Measurements from ENCODE around the gene IGSF8. TPM values are rescaled to one million over a fixed set of nuclear protein-coding genes. Genes with fewer than 3 reads are reported as not detected.
A peak's percentile ranks its signal among the peaks of the same experiment; 100 is the strongest.
"Not testable (repeated sequence)": the region's sequence is repeated elsewhere in the genome, so short reads cannot be mapped to it uniquely, and the experiment has no call there.

Gene IGSF8
- total and polyA plus RNA-seq, 3 experiments from 2014 or later: 39.5 to 59.2 (median 42.7) TPM

DNA sequence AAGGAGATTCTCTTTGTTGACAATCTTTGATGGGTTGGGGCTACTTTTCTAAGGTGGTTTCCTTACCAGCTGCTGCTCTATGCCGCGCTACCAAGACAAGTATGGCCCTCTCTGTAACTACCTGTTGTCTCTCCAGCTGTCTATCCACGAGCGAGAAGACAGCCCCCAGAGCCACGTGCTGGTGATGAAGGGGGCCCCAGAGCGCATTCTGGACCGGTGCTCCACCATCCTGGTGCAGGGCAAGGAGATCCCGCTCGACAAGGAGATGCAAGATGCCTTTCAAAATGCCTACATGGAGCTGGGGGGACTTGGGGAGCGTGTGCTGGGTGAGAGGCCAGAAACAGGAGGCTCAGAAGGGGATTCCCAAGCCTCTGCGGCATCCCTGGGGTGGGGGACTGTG, 31.5 kb upstream of the IGSF8 start:
- Mint-ChIP-seq H3K4me3 (no peak overlapping the region), H3K9me3 (peaks cover 0 to under 1% (median 0%) of the 10 kb centered on the region in 5 donors), H3K4me1 (no peaks in the 10 kb centered on the region), H3K27me3 (peaks cover 5 to 28% of the 10 kb centered on the region in 2 donors), H3K36me3 (no peaks in the 10 kb centered on the region), H3K27ac (no peak overlapping the region)
- no peaks in the 10 kb centered on the region for H3K4me1 ChIP-seq (ENCODE audit: insufficient read depth, low read length)
- no peaks in the 10 kb centered on the region for H3K9me3 ChIP-seq (ENCODE audit: low read length)
- peak in 1 of 5 donors; percentile 26 for DNase-seq
- no peak overlapping the region for H3K4me3 ChIP-seq (ENCODE audit: low read length)
- H3K27ac ChIP-seq (ENCODE audit: low read depth, low read length): no peak overlapping the region
- no peaks in the 10 kb centered on the region for H3K27me3 ChIP-seq (ENCODE audit: insufficient read depth, low read length, poor library complexity, severe bottlenecking)
- ChIA-PET POLR2A (no interaction called here), CTCF (no interaction called here)
- H3K36me3 ChIP-seq (ENCODE audit: insufficient read depth, low read length): no peaks in the 10 kb centered on the region

DNA sequence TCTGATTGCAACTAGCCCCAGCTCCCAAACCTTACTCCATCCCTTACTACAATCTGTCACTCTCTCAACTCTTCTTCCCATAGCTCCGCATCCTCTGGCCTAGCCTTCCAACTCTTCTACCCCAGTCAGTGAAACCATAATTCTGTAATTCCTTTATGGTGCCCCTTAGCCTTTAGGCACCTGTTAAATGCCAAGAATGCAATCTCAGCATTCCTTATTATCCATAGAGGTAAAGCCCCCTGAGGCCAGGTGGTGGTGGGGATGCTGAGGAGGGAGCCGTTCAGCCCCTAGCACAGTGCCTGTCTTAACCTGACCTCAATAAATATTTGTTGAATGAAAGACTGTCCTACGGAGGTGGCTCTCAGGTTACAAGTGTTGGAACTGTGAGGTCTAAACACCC, 31.1 kb upstream of the IGSF8 start:
- Histone ChIP-seq H3K36me3 (ENCODE audit: insufficient read depth, low read length) (no peaks in the 10 kb centered on the region), H3K27me3 (ENCODE audit: insufficient read depth, low read length, poor library complexity, severe bottlenecking) (no peaks in the 10 kb centered on the region), H3K9me3 (ENCODE audit: low read length) (no peaks in the 10 kb centered on the region), H3K4me3 (ENCODE audit: low read length) (no peak overlapping the region), H3K4me1 (ENCODE audit: insufficient read depth, low read length) (no peaks in the 10 kb centered on the region), H3K27ac (ENCODE audit: low read depth, low read length) (no peak overlapping the region)
- Mint-ChIP-seq H3K4me3 (no peak overlapping the region), H3K9me3 (no peaks in the 10 kb centered on the region), H3K27me3 (peaks cover 2 to 28% of the 10 kb centered on the region in 2 donors), H3K27ac (no peak overlapping the region), H3K36me3 (no peaks in the 10 kb centered on the region), H3K4me1 (no peaks in the 10 kb centered on the region)
- DNase-seq: peak in 1 of 5 donors; percentile 4
- CTCF ChIA-PET: no interaction called here
- POLR2A ChIA-PET: no interaction called here

- Histone ChIP-seq H3K27ac (ENCODE audit: low read depth, low read length) (no peak overlapping the region), H3K9me3 (ENCODE audit: low read length) (no peaks in the 10 kb centered on the region), H3K27me3 (ENCODE audit: insufficient read depth, low read length, poor library complexity, severe bottlenecking) (no peaks in the 10 kb centered on the region), H3K36me3 (ENCODE audit: insufficient read depth, low read length) (no peaks in the 10 kb centered on the region), H3K4me3 (ENCODE audit: low read length) (no peak overlapping the region), H3K4me1 (ENCODE audit: insufficient read depth, low read length) (no peaks in the 10 kb centered on the region)
- H3K9me3 Mint-ChIP-seq: no peaks in the 10 kb centered on the region
- no peaks in the 10 kb centered on the region for H3K4me1 Mint-ChIP-seq
- H3K36me3 Mint-ChIP-seq: no peaks in the 10 kb centered on the region
- H3K27me3 Mint-ChIP-seq: peaks cover 2 to 28% of the 10 kb centered on the region in 2 donors
- H3K27ac Mint-ChIP-seq: no peak overlapping the region
- ChIA-PET CTCF (no interaction called here), POLR2A (no interaction called here)
- peak in 1 of 5 donors; percentile 23 for DNase-seq
- H3K4me3 Mint-ChIP-seq: no peak overlapping the region
These were observed 30.6 kb upstream of the IGSF8 start for GRCh38 chr1:160129046-160129445.

- ChIA-PET CTCF (no interaction called here), POLR2A (no interaction called here)
- no peak overlapping the region for H3K27ac ChIP-seq (ENCODE audit: low read depth, low read length)
- H3K36me3 ChIP-seq (ENCODE audit: insufficient read depth, low read length): no peaks in the 10 kb centered on the region
- Mint-ChIP-seq H3K4me1 (no peaks in the 10 kb centered on the region), H3K27ac (no peak overlapping the region), H3K36me3 (no peaks in the 10 kb centered on the region), H3K4me3 (no peak overlapping the region), H3K27me3 (peaks cover 2 to 28% of the 10 kb centered on the region in 2 donors), H3K9me3 (no peaks in the 10 kb centered on the region)
- no peaks in the 10 kb centered on the region for H3K4me1 ChIP-seq (ENCODE audit: insufficient read depth, low read length)
- H3K27me3 ChIP-seq (ENCODE audit: insufficient read depth, low read length, poor library complexity, severe bottlenecking): no peaks in the 10 kb centered on the region
- DNase-seq: peak in 1 of 5 donors; percentile 28
- no peaks in the 10 kb centered on the region for H3K9me3 ChIP-seq (ENCODE audit: low read length)
- H3K4me3 ChIP-seq (ENCODE audit: low read length): no peak overlapping the region
These were observed 30.2 kb upstream of the IGSF8 start for GRCh38 chr1:160128636-160129035.

DNA sequence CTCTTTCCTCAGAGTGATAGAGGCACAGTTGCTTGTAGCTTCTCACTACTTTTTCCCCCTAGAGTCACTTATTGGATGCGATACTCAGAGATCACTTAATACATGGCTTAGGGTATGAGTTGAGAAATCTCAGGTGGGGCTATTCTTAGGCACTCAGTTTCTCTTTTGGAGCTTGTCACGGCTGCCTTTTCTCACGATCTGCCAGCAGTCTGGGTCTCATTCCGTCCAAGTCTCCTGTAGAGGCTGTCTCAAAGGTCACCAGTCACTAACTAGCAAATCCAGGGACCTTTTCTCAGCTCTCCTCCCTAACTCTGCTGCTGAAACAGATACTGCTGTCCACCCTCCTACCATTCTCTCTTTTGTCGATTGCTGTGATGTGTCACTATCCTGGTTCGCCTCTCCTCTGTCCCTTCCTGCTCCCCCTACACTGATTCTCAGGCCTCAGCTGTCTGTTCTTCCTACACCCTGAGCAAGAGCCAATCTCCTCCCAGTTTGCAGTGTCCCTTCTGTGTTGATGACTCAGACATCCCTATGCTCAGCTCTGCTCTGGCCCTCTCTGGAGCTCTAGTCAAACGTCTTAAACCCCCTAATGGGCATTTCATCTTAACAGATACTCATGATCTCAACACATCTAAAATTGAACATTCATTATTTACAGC, 29.6 kb upstream of the IGSF8 start:
- no peak overlapping the region for H3K4me3 Mint-ChIP-seq
- Histone ChIP-seq H3K27ac (ENCODE audit: low read depth, low read length) (no peak overlapping the region), H3K27me3 (ENCODE audit: insufficient read depth, low read length, poor library complexity, severe bottlenecking) (no peaks in the 10 kb centered on the region), H3K36me3 (ENCODE audit: insufficient read depth, low read length) (no peaks in the 10 kb centered on the region), H3K4me3 (ENCODE audit: low read length) (no peak overlapping the region), H3K4me1 (ENCODE audit: insufficient read depth, low read length) (no peaks in the 10 kb centered on the region), H3K9me3 (ENCODE audit: low read length) (no peaks in the 10 kb centered on the region)
- no peak overlapping the region for H3K27ac Mint-ChIP-seq
- ChIA-PET CTCF (interaction anchor here (1.2 kb wide), 1 partner anchor 25 kb away, joined by 3 read pairs; no protein-coding TSS in a partner anchor), POLR2A (no interaction called here)
- H3K36me3 Mint-ChIP-seq: no peaks in the 10 kb centered on the region
- H3K27me3 Mint-ChIP-seq: peaks cover 2 to 28% of the 10 kb centered on the region in 2 donors
- DNase-seq: no peak
- no peaks in the 10 kb centered on the region for H3K4me1 Mint-ChIP-seq
- no peaks in the 10 kb centered on the region for H3K9me3 Mint-ChIP-seq

DNA sequence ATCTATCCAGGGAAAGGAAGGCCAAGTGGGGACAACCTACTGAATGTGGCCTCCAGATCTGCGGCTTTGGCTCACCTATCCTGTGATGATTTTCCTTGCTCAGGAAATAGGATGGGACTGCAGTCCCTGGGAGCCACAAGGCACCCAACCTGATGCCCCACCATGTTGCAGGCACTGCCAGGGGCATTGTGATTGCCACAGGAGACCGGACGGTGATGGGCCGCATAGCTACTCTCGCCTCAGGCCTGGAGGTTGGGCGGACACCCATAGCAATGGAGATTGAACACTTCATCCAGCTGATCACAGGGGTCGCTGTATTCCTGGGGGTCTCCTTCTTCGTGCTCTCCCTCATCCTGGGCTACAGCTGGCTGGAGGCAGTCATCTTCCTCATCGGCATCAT, 29.0 kb upstream of the IGSF8 start:
- Mint-ChIP-seq H3K4me1 (no peaks in the 10 kb centered on the region), H3K36me3 (no peaks in the 10 kb centered on the region), H3K4me3 (no peak overlapping the region), H3K27me3 (peaks cover 2 to 28% of the 10 kb centered on the region in 2 donors), H3K27ac (no peak overlapping the region), H3K9me3 (no peaks in the 10 kb centered on the region)
- Histone ChIP-seq H3K36me3 (ENCODE audit: insufficient read depth, low read length) (no peaks in the 10 kb centered on the region), H3K27ac (ENCODE audit: low read depth, low read length) (no peak overlapping the region), H3K9me3 (ENCODE audit: low read length) (no peaks in the 10 kb centered on the region), H3K4me3 (ENCODE audit: low read length) (no peak overlapping the region), H3K4me1 (ENCODE audit: insufficient read depth, low read length) (no peaks in the 10 kb centered on the region), H3K27me3 (ENCODE audit: insufficient read depth, low read length, poor library complexity, severe bottlenecking) (no peaks in the 10 kb centered on the region)
- ChIA-PET CTCF (interaction anchor here (1.2 kb wide), 1 partner anchor 26 kb away, joined by 3 read pairs; no protein-coding TSS in a partner anchor), POLR2A (no interaction called here)
- DNase-seq: peak in 1 of 5 donors; percentile 8

DNA sequence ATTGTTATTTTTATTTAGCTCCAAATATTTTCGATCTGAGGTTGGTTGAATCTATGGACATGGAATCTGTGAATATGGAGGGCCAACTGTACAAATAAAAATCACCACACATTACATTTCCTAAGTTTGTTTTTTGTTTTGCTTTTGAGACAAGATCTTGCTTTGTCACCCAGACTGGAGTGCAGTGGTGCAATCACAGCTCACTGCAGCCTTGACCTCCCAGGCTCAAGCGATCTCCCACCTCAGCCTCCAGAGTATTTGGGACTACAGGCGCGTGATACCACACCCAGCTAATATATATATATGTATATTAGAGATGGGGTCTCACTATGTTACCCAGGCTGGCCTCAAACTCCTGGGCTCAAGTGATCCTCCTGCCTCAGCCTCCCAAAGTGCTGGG, 27.9 kb upstream of the IGSF8 start:
- CTCF ChIA-PET; DNase-seq; H3K4me3 ChIP-seq (ENCODE audit: low read length); H3K27ac ChIP-seq (ENCODE audit: low read depth, low read length); H3K4me1 Mint-ChIP-seq; H3K36me3 Mint-ChIP-seq; H3K27me3 ChIP-seq (ENCODE audit: insufficient read depth, low read length, poor library complexity, severe bottlenecking); POLR2A ChIA-PET; H3K4me1 ChIP-seq (ENCODE audit: insufficient read depth, low read length); H3K9me3 ChIP-seq (ENCODE audit: low read length); H3K4me3 Mint-ChIP-seq; H3K9me3 Mint-ChIP-seq; H3K36me3 ChIP-seq (ENCODE audit: insufficient read depth, low read length); H3K27ac Mint-ChIP-seq: not testable (repeated sequence)
- H3K27me3 Mint-ChIP-seq: peaks cover 3 to 23% of the 10 kb centered on the region in 2 donors

- ChIA-PET POLR2A (no interaction called here), CTCF (no interaction called here)
- Mint-ChIP-seq H3K36me3 (no peaks in the 10 kb centered on the region), H3K27me3 (peaks cover 2 to 18% of the 10 kb centered on the region in 2 donors), H3K27ac (no peak overlapping the region), H3K9me3 (no peaks in the 10 kb centered on the region), H3K4me3 (no peak overlapping the region), H3K4me1 (no peaks in the 10 kb centered on the region)
- H3K27ac ChIP-seq (ENCODE audit: low read depth, low read length): no peak overlapping the region
- no peaks in the 10 kb centered on the region for H3K4me1 ChIP-seq (ENCODE audit: insufficient read depth, low read length)
- no peak for DNase-seq
- no peak overlapping the region for H3K4me3 ChIP-seq (ENCODE audit: low read length)
- H3K36me3 ChIP-seq (ENCODE audit: insufficient read depth, low read length): no peaks in the 10 kb centered on the region
- no peaks in the 10 kb centered on the region for H3K9me3 ChIP-seq (ENCODE audit: low read length)
- no peaks in the 10 kb centered on the region for H3K27me3 ChIP-seq (ENCODE audit: insufficient read depth, low read length, poor library complexity, severe bottlenecking)
These were observed 27.3 kb upstream of the IGSF8 start for GRCh38 chr1:160125746-160126145.

Data from CD8-positive, alpha-beta memory T cell (primary cell).